ENCODE data around the gene VWA8.
A peak's percentile ranks its signal among the peaks of the same experiment; 100 is the strongest.

Gene VWA8

DNA sequence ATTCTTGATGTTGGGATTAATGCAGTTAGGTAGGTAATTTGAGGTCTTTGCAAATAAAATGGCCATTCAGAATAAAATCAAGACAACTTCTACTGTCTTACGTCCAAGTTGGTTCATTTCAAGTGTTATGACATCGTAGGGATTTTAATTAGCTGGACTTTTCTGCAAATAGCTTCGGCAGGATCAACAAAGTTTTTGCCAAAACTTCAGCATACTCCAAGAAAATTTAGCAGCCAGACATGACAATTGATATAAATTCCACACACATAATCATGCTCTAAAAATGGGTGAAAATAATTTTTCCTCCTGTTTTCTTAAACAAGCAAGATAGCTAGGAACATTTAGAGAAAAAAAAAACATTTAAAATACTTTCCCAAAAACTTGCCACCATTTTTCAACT is 344.8 kb downstream of the VWA8 start:
- TF ChIP-seq GATA1 (IDR thresholded peaks at IDR 0.05; ENCODE audit: low read depth, low read length), result no peak
- no peak for DNase-seq

DNA sequence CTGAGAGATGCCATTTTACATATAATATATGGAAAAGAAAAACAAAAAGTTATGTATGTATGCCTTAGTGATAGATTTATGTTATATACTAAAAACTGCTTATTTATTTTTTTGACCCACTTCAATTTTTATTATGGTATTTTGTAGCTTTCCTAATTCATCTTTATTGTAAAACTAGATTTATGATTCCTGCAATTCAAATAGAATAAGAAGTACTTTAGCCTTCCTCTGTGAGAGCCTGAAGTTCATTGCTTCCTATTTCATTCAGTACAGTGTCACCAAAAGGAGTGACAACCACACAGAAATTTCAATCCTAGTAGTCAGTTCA is 345.4 kb downstream of the VWA8 start:
- no peak for DNase-seq
- TF ChIP-seq POLR2A (IDR thresholded peaks at IDR 0.05; ENCODE audit: low read length) (no peak), GATA1 (IDR thresholded peaks at IDR 0.05; ENCODE audit: low read depth, low read length) (no peak)

DNA sequence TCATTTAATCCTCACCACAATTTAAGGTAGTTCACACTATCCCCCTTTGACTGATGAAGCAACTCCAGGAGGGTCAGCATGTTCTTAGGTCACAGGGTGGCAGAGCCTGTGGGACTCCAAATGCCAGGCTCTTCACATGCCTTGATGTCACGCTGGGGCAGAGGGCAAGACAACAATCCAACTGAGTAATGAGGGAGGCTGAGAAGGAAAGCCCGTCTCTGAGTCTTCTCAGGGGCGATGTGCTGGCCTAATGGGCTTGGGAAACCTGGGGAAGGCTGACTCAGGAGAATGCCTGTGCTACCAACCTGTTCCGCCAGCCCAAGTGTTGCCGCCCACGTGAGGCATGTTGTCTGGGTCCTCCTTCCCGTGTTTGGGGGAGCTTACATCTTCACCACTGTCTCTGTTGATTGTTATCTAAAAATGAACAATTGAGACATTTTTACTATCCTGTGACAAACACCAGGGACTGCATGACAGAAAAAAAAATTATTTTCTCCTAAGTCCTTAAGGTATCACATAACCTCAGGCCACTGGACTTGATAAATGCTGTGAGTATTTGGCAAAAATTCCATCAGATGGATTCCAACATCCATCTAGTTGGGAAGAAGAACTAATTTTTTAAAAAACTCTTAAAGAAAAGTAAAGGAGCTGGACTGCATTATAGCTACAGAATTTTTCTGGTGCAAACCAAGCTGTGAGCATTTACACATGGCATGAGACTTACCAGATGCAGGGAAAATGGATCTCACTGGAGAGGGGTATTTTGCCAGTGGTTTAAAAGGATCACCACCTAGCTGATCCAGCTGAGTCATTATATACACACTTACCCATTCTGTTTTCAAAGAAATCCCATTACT is 346.0 kb downstream of the VWA8 start:
- DNase-seq, result no peak
- TF ChIP-seq POLR2A (IDR thresholded peaks at IDR 0.05; ENCODE audit: low read length) (no peak), GATA1 (IDR thresholded peaks at IDR 0.05; ENCODE audit: low read depth, low read length) (no peak)

DNA sequence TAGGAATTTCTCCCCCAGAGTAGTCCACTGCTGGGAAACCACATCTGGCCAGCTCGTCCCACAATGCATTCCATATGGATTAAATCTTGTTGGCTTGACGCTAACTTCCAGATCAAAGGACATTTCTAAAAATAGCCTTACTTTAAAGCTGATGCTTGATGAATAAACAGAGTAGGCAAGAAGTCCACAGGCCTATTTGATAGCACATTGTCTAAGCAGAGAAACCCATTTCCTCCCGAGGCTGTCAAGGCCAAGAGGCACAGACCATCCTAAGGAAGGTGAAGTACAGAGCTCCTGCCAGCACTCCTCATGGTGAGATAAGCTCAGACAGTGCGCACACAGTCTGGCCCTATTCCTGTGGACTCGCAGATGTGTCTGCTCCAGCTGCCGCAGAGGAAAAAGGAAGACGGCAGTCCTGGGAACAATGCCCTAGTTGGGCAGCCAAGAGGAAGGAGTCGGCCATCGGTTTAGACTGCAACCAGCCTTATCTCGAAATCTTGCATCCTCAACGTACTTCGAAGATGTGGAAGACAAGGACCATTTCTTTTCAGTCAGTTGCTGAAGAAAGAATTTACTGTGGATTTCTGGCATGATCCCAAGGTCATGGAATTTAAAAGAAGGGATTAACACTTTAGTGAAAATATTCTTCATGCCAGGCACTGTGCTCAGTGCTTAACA is 346.8 kb downstream of the VWA8 start:
- DNase-seq, result no peak
- TF ChIP-seq GATA1 (IDR thresholded peaks at IDR 0.05; ENCODE audit: low read depth, low read length) (no peak), POLR2A (IDR thresholded peaks at IDR 0.05; ENCODE audit: low read length) (no peak)

DNA sequence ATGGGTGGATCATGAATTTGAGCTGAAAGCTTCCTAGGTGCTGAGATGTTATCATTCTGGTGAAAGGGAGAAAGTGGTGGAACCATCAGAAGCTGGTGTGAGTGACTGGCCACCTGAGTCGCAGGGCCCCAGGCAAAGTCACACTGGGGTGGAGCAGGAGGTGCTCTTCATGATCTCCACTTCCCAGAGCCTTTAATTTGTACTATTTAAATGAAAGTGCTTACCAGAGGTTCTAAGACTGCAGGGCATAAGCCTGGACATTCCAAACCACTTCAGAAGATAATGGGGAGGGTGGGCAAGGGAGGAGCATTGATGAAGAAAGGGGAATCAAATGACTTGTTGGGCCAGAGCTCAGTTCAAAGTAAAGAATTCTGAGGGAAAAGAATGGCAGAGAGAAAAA is 347.4 kb downstream of the VWA8 start:
- DNase-seq, result no peak
- no peak for TF ChIP-seq POLR2A (IDR thresholded peaks at IDR 0.05; ENCODE audit: low read length)
- TF ChIP-seq GATA1 (IDR thresholded peaks at IDR 0.05; ENCODE audit: low read depth, low read length), result no peak

DNA sequence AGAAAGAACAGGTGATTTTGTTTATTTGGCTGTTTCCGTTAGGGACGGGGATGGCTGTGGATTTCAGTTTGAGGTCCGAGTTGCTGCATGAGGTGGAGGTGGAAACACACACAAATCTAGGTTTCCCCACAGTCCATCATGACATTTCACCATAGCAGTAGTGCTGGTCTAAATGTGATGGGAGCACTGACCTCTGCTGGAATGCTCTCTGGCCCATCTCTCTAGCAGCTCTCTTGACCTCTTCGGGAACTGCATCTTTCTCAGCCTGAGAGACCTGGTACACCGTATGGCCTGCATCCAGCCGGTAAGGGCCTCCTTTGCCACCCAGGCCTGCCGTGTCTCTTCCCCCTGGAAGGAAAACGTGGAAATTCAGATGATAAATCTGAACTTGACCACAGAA is 349.5 kb downstream of the VWA8 start:
- DNase-seq, result no peak
- TF ChIP-seq POLR2A (IDR thresholded peaks at IDR 0.05; ENCODE audit: low read length), result no peak

DNA sequence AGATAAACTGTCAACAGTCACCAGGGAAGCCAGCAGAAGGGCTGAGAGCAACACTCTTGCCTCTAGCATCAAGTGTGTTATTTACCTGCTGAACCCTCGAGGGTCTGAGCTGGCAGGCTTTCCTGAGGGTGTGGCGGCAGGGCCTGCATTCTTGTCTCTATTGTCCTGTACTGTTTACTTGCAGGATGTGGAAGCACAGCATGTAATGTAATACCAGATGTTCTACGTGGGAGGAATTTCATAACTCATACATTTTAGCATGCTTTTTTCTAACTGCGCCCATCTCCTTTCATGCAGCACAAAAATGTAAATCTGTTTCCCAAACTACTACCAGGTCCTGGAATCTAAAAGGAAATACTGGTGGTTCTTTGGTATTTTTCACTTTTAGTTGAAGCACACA is 350.5 kb downstream of the VWA8 start:
- TF ChIP-seq GATA1 (IDR thresholded peaks at IDR 0.05; ENCODE audit: low read depth, low read length) (no peak), POLR2A (IDR thresholded peaks at IDR 0.05; ENCODE audit: low read length) (no peak)

DNA sequence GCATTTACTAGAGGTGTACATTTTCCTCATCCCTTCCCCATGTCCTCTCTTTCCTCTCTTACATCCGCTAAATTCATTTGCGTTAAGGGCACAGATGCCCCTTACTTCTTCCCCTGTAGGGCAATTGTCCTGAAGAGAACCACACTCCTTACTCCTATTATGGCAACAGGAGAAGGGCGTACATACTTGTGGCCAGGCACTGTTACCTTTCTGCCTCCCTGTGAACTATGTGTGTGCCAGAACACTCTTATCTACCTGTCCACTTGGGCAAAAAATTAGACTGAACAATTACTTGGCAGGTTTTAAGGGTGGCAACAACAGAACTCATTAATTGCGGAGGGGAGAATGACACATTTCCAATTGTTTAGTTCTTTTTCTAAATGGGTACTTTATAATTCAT is 351.1 kb downstream of the VWA8 start:
- DNase-seq, result no peak
- TF ChIP-seq POLR2A (IDR thresholded peaks at IDR 0.05; ENCODE audit: low read length), result no peak
- no peak for TF ChIP-seq GATA1 (IDR thresholded peaks at IDR 0.05; ENCODE audit: low read depth, low read length)

More for the DNA sequence above, 350.5 kb downstream of the VWA8 start:
- no peak for DNase-seq

DNA sequence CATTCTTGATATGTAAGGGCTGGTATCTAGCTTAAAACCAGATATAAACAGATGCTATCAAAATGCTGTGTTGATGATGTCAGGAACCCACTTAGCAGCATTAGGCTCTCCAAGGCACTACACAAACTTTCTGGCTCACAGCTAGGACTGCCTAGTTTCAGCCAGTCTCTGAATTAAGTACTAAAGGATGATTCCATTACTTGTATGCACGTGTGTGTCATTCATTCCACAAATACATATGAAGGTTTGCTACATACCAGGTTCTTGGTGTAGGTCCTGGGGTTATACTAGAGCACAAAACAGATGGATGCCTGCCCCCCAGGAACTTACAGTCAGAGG is 352.1 kb downstream of the VWA8 start:
- DNase-seq, result no peak
- TF ChIP-seq GATA1 (IDR thresholded peaks at IDR 0.05; ENCODE audit: low read depth, low read length), result no peak
- no peak for TF ChIP-seq POLR2A (IDR thresholded peaks at IDR 0.05; ENCODE audit: low read length)

DNA sequence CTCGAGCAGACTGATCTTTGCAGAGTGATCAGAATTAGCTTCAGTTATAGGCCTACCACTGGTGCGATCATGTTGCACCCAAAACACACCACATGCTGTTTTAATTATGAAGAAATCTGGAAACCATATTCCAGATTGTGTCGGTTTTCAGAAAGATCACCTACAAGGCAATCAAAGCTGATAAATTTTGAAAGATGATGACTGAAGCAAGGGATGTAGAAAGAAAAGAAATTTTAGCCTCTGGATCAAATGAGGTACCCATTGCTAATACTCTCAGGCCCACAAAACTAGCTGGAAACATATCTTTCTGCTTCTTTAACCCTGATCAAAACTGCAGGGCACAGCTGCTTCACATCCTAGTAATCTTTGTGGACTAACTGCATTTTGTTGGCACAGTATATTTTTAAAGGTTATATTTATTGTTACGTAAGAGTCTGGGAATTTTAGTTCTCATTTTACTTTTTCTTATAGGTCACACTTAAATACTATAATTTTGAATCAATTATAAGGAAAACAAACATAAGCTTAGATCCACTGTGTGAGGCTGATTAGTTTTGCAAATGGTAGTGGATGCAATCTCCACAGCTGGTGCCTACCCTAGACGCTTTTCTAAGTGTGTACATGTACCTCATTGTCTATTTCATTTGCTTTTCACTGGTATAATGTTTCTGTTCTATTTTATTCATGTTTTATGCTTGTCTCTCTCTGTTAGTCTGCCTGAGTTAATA is 352.6 kb downstream of the VWA8 start:
- no peak for TF ChIP-seq GATA1 (IDR thresholded peaks at IDR 0.05; ENCODE audit: low read depth, low read length)
- TF ChIP-seq POLR2A (IDR thresholded peaks at IDR 0.05; ENCODE audit: low read length), result no peak
- DNase-seq, result no peak

DNA sequence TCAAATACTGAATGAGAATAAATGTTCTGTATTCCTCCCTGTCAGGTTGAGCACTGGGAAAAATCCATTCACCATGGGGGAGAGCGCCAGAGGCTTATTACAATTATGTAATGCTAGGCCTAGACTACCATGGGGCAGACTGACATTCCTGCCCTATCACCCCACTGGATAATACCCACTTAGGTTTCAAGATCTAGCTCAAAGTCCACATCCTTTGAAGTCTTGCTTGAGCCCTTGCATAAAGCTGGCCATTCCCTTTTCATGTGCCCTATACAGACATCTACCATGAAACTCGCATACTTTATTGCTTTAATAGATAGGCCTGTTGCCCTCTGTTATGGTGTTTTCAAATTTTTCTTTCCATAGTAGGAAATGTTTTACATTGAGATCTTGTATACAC is 354.3 kb downstream of the VWA8 start:
- no peak for DNase-seq
- no peak for TF ChIP-seq POLR2A (IDR thresholded peaks at IDR 0.05; ENCODE audit: low read length)
- TF ChIP-seq GATA1 (IDR thresholded peaks at IDR 0.05; ENCODE audit: low read depth, low read length), result no peak

DNA sequence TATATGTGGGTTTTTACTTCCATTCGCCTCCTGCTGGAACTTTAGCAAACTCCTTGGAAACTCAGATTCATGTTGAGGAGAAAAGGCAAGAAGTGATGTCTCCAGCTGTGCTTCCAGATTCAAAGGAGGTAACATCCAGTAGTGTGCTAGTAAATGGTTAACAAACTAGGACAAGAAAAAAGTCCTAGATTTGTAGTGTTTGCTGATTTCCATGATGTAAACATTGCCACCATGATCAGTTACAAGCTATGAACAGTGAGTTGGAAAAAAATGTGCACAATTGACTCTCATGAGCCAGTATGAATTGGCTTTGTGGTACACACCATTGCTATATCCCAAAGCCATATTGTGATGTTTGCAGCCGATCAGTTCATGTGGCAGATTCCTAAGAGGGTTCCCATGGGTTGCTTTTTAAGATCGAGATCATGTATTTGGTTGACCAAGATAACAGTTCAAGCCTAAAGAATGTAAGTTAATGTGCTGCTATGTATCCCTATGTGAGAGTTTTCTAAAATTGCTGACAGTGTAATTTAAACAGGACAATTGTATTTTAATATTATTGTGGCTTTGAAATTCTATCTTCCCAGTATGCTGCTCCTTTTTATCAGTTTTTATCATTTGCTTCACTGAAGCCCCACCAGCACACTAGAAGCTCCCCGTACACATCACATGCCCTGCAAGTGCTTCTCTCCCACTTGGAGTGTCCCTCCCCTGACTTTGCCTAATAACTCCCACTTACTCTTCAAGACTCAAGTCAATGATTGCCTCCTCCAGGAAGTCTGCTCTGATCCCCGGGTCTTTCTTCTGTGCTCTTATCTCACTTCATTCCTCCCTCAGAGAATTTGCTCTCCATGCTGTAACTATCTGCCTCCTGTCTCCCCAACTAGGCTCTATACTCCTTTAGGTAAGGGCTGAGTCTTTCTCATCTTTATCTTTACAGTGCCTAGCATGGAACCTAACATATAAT is 355.3 kb downstream of the VWA8 start:
- DNase-seq, result no peak
- TF ChIP-seq POLR2A (IDR thresholded peaks at IDR 0.05; ENCODE audit: low read length), result no peak
- no peak for TF ChIP-seq GATA1 (IDR thresholded peaks at IDR 0.05; ENCODE audit: low read depth, low read length)

DNA sequence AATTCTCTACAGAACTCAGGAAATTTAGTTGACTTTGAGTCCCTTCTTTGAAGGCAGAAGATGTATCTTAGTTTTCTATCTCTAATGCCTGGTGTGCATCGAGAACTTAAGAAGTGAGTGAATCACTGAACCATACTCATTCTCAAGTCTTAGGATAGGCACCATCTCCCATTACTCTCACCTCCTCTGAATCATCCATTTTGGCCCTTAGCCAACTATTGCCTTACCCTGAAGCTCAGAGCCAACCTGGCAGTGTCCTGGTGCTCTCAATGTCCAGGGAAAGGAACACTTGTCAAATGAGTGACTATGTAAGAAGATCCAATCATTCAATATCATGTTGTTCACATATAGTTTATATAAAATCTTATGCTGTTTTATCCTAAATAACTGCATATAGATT is 357.0 kb downstream of the VWA8 start:
- peak; percentile 44 to 78 for DNase-seq
- TF ChIP-seq POLR2A (IDR thresholded peaks at IDR 0.05; ENCODE audit: low read length) (no peak), GATA1 (IDR thresholded peaks at IDR 0.05; ENCODE audit: low read depth, low read length) (no peak)
